Left lung (tissue), 10 donors: ENCODE results near the gene ADRB1. TPM values are rescaled to one million over a fixed set of nuclear protein-coding genes. Genes with fewer than 3 reads are reported as not detected.

Experiments used
- ATAC-seq: fragments of 200-7000 bp; cut with Tn5 transposase; one replicate; pipeline ENCODE4 v1.9.1; 2020; ENCODE audit warnings: moderate library complexity
- DNase-seq, 4 donors: peaks; one replicate each; pipeline ENCODE4 v3.0.0-alpha.2; 2013 to 2020
- H3K27ac ChIP-seq, 2 donors: fragments of 200-600 bp; sonication (generic) in 1 of 2; one replicate each; pipeline versions ENCODE4 v1.5.0 to v1.8.0; 2020 to 2021
- H3K27me3 ChIP-seq, 2 donors: fragments of 200-600 bp; sonication (generic) in 1 of 2; one replicate each; pipeline versions ENCODE4 v1.5.0 to v1.8.0; 2020 to 2021
- H3K36me3 ChIP-seq, 2 donors: fragments of 200-600 bp; sonication (generic) in 1 of 2; one replicate each; pipeline versions ENCODE4 v1.5.0 to v1.8.0; 2020 to 2021
- H3K4me1 ChIP-seq, 2 donors: fragments of 200-600 bp; one replicate each; pipeline ENCODE4 v1.8.0; 2021
- H3K4me3 ChIP-seq, 2 donors: fragments of 200-600 bp; sonication (generic) in 1 of 2; one replicate each; pipeline versions ENCODE4 v1.5.0 to v1.8.0; 2020 to 2021; ENCODE audit warnings: mild to moderate bottlenecking in 1 of 2
- H3K9me3 ChIP-seq, 2 donors: fragments of 200-600 bp; sonication (generic) in 1 of 2; one replicate each; pipeline versions ENCODE4 v1.5.0 to v1.8.0; 2020 to 2021
- CTCF ChIP-seq, 2 donors: fragments of 200-600 bp; sonication (generic) in 1 of 2; IDR thresholded peaks; one replicate each; pipeline versions ENCODE4 v1.5.0 to v1.8.0; 2021; ENCODE audit warnings: antibody characterized with exemption in 2 of 2
- intact Hi-C, 2 donors: fragments of 100-400 bp; cut with DNase I; formaldehyde crosslinking; loops; one replicate each; pipeline versions ENCODE4 v1.11.2 to v1.14.2; 2022
- polyA plus RNA-seq, 6 donors: library from polyadenylated mRNA; unstranded; fragments of 120-200 nt; gene quantifications; one replicate each; pipeline ENCODE4 v1.2.1, GENCODE V29; 2013; ENCODE audit not compliant: insufficient read length in 6 of 6
- total RNA-seq, 2 donors: library from RNA; stranded (reverse); fragmentation: NEBNext Ultra II Directional; extraction: Animal tissue kit (Norgen Biotek cat#: 25700); gene quantifications; one replicate each; pipeline ENCODE4 v1.2.1, GENCODE V29; 2021
- donor health status: DM: no; HTN: yes; CAD: no.
- donor health status: DM: no; HTN: no; CAD: no.

ADRB1 gene
- total and polyA plus RNA-seq, 8 donors: 1.2 to 15.4 (median 3.8) TPM

DNA sequence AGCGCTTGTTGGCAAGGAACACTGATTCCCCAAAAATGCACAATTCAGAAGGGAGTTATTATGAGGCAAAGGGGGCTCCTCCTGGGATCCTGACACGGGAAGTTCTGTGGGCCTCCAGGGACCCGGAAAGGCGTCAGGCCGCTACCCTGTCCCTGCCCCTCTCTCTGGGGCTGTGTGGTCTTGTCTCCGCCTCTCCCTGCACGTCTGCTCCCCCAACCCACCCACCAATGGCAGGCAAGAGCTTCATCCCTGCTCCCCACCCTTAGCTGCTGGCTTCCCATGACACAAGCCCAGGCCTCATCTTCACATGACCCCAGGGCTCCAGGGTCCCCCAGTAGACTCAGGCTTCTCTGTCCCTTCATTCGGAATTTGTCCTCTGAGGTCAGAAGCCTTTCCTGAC, 31.0 kb upstream of the ADRB1 start:
- DNase-seq: no peak
- Histone ChIP-seq H3K27me3 (no peaks in the 10 kb centered on the region), H3K36me3 (no peaks in the 10 kb centered on the region), H3K4me3 (no peak overlapping the region), H3K27ac (no peak overlapping the region), H3K9me3 (peaks cover 0 to 3% of the 10 kb centered on the region in 2 donors), H3K4me1 (no peaks in the 10 kb centered on the region)
- TF ChIP-seq CTCF (IDR thresholded peaks at IDR 0.05): no peak
- intact Hi-C loops: no loop called here
- no peak for ATAC-seq

DNA sequence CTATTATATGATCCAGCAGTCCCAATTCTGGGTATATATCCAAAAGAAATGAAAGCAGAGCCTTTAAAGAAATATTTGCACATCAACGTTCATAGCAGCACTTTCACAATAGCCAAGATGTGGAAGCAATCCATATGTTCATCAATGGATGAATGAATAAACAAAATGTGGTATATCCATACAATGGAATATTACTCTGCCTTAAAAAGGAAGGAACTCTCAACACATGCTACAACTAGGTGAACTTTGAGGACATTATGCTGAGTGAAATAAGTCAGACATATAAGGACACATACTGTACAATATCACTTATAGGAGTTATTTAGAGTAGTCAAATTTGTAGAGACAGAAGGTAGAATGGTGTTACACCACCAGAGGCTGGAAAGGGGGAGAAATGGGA, 28.0 kb upstream of the ADRB1 start:
- Histone ChIP-seq H3K27ac (no peak overlapping the region), H3K27me3 (no peaks in the 10 kb centered on the region), H3K9me3 (peaks cover 0 to 3% of the 10 kb centered on the region in 2 donors), H3K36me3 (no peaks in the 10 kb centered on the region), H3K4me1 (peaks cover 0 to under 1% of the 10 kb centered on the region in 2 donors), H3K4me3 (no peak overlapping the region)
- ATAC-seq (no peak), DNase-seq (no peak)
- TF ChIP-seq CTCF (IDR thresholded peaks at IDR 0.05): no peak
- intact Hi-C loops: no loop called here

DNA sequence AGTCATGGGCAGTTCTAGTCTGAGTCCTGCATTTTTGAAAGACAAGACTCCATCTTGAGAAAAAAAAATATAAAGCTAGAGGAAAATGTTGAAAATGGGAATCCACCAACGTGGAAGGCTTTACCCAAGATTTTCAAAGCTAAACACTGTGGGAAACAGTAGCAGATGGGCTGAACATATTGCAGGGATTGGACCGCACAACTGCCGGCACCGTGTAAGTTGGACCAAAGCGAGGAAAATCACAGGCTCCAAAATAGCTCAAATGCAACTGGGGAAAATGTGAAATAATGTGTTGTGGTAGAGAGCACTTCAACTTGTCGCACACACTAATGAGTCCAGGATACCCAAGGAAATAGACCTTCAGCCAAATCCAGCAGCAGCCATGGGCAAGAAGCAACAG, 26.4 kb upstream of the ADRB1 start:
- no peak for TF ChIP-seq CTCF (IDR thresholded peaks at IDR 0.05)
- Histone ChIP-seq H3K27me3 (no peaks in the 10 kb centered on the region), H3K9me3 (peaks cover 0 to 3% of the 10 kb centered on the region in 2 donors), H3K36me3 (no peaks in the 10 kb centered on the region), H3K4me1 (peaks cover 0 to 16% of the 10 kb centered on the region in 2 donors), H3K4me3 (no peak overlapping the region), H3K27ac (no peak overlapping the region)
- no peak for ATAC-seq
- intact Hi-C loops: no loop called here
- no peak for DNase-seq

DNA sequence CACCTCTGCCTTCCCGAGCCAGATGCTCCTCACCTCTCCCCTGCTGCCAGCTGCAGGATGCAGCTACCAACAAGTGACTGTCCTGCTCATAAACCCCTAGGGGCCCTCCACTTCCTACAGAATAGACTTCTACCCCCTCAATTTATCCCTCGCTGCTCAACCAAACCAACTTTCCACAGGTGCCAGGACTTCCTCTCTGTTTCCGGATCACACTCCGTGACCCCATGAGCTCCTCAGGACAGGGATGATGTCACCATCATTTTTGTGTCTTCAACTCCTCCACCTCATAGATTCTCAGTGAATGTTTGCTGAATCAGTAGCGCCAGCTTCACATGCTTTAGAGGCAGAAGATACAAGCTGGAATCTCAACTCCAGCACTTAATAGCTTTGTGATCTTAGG, 25.8 kb upstream of the ADRB1 start:
- intact Hi-C loops: no loop called here
- Histone ChIP-seq H3K27me3 (no peaks in the 10 kb centered on the region), H3K9me3 (peaks cover 0 to 3% of the 10 kb centered on the region in 2 donors), H3K4me3 (no peak overlapping the region), H3K27ac (no peak overlapping the region), H3K4me1 (peaks cover 0 to 20% of the 10 kb centered on the region in 2 donors), H3K36me3 (no peaks in the 10 kb centered on the region)
- ATAC-seq (no peak), DNase-seq (no peak)
- no peak for TF ChIP-seq CTCF (IDR thresholded peaks at IDR 0.05)

DNA sequence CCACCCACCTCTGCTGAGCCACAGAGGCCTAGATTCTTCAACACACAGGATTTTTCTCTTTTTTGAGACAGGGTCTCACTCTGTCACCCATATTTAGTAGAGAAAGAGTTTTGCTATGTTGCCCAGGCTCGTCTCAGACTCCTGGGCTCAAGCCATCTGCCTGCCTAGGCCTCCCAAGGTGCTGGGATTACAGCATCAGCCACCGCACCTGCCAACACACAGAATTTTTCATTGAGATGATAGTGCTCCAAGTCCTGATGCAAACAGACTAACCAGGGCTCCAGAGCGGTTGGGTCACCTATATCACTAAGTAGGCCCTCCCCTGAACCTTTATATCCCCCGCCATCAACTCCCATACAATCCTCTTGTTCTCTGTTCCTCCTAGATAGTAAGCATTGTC, 24.4 kb upstream of the ADRB1 start:
- ATAC-seq: no peak
- Histone ChIP-seq H3K27ac (no peak overlapping the region), H3K36me3 (no peaks in the 10 kb centered on the region), H3K4me1 (peaks cover 0 to 31% of the 10 kb centered on the region in 2 donors), H3K9me3 (peaks cover 0 to 3% of the 10 kb centered on the region in 2 donors), H3K4me3 (no peak overlapping the region), H3K27me3 (no peaks in the 10 kb centered on the region)
- intact Hi-C loops: no loop called here
- no peak for DNase-seq
- no peak for TF ChIP-seq CTCF (IDR thresholded peaks at IDR 0.05)
